Heart left ventricle (tissue), 16 donors: ENCODE data around the gene CDHR3. TPM values are rescaled to one million over a fixed set of nuclear protein-coding genes. Genes with fewer than 3 reads are reported as not detected.

Experiments used
- ATAC-seq, 4 donors: fragments of 200-7000 bp; cut with Tn5 transposase; one replicate each; pipeline ENCODE4 v1.9.1; 2020 to 2022; ENCODE audit warnings: moderate library complexity in 4 of 4, mild to moderate bottlenecking in 3 of 4, moderate number of reproducible peaks in 1 of 4
- DNase-seq, 5 donors: peaks; one replicate each; pipeline ENCODE4 v3.0.0-alpha.2; 2020
- H3K27ac ChIP-seq, 12 donors: fragments of 200-600 bp; sonication (generic) in 4 of 12; one replicate each; pipeline versions ENCODE4 v1.5.0 to v1.8.0; 2016 to 2022; ENCODE audit warnings: mild to moderate bottlenecking in 2 of 12
- H3K27me3 ChIP-seq, 9 donors: fragments of 200-600 bp; sonication (generic) in 2 of 9; one replicate each; pipeline versions ENCODE4 v1.5.1 to v1.8.0; 2016 to 2022; ENCODE audit warnings: mild to moderate bottlenecking in 3 of 9
- H3K36me3 ChIP-seq, 9 donors: fragments of 200-600 bp; sonication (generic) in 2 of 9; one replicate each; pipeline versions ENCODE4 v1.5.0 to v1.8.0; 2018 to 2022; ENCODE audit warnings: mild to moderate bottlenecking in 2 of 9
- H3K4me1 ChIP-seq, 12 donors: fragments of 200-600 bp; sonication (generic) in 4 of 12; one replicate each; pipeline versions ENCODE4 v1.5.0 to v1.8.0; 2016 to 2022; ENCODE audit warnings: mild to moderate bottlenecking in 3 of 12
- H3K4me3 ChIP-seq, 12 donors: fragments of 200-600 bp; sonication (generic) in 4 of 12; one replicate each; pipeline versions ENCODE4 v1.5.0 to v1.8.0; 2017 to 2022; ENCODE audit warnings: mild to moderate bottlenecking in 9 of 12, moderate library complexity in 4 of 12
- H3K9me3 ChIP-seq, 12 donors: fragments of 200-600 bp; sonication (generic) in 4 of 12; one replicate each; pipeline versions ENCODE4 v1.5.0 to v1.8.0; 2016 to 2022; ENCODE audit warnings: mild to moderate bottlenecking in 1 of 12
- CTCF ChIP-seq, 12 donors: fragments of 200-600 bp; sonication (generic) in 4 of 12; IDR thresholded peaks; one replicate each; pipeline versions ENCODE4 v1.5.0 to v1.8.0; 2018 to 2022; ENCODE audit warnings: antibody characterized with exemption in 12 of 12, mild to moderate bottlenecking in 5 of 12
- POLR2A ChIP-seq, 2 donors: fragments of 450-650 bp; IDR thresholded peaks; one replicate each; pipeline ENCODE4 v1.6.1; 2017; ENCODE audit warnings: antibody characterized with exemption in 2 of 2, mild to moderate bottlenecking in 2 of 2, moderate library complexity in 2 of 2
- WGBS, 4 donors: extraction: QIAGEN DNeasy Blood & Tissue Kit in 2 of 4; methylation state at CpG; one replicate each; pipeline versions ENCODE4 v1.1.5 to v1.1.7; 2013 to 2018; 5-methylcytosine and 5-hydroxymethylcytosine counted together
- intact Hi-C, 10 donors: fragments of 100-400 bp; cut with DNase I; formaldehyde crosslinking; loops; one replicate each; pipeline versions ENCODE4 v1.11.1 to v1.14.2; 2022
- polyA plus RNA-seq, 2 donors: library from polyadenylated mRNA; stranded (reverse); fragments of 200-250 nt; gene quantifications; one replicate each; pipeline ENCODE4 v1.2.3, GENCODE V29; 2013
- total RNA-seq, 9 donors: library from RNA; depleted of rRNA in 2 of 9; stranded (reverse); fragments of >200 nt in 2 of 9; fragmentation: NEBNext Ultra II Directional in 3 of 9; extraction: Animal tissue kit (Norgen Biotek cat#: 25700) in 3 of 9; gene quantifications; one replicate each; pipeline versions ENCODE4 v1.1.0 to v1.2.4, GENCODE V29; 2016 to 2023
- donor health status: ischemic (EF 13 %, LVEDD 7.1; RV severe dilation, severe dysfunction).
- donor health status: healthy with polysubstance abuse.
- donor health status: DM: no; HTN: yes; CAD: no.
- donor health status: DM: no; HTN: no; CAD: no.
- donor health status: ischemic (EF 25% LVEDD 6.9; RV normal size, moderate dysfunction).
- donor health status: ischemic (EF 25% LVEDD 5.7; RV mildly dilated, moderate dysfunction).
- donor health status: healthy.
- donor health status: DM: yes; HTN: yes; CAD: no.
- donor health status: ischemic (EF 35%, LVEDD 5.7; RV mildly dilated, moderate dysfunction).
- donor health status: nonischemic (EF 11% LVEDD 7.7; RV severe dilation, severe dysfunction).
- donor health status: DM: yes; HTN: yes; CAD: no.
- donor health status: PGD.
- donor health status: ischemic (EF 29% LVEDD 5.4; RV normal size, mild dysfunction).
- donor health status: nonischemic (EF 23%, LVEDD 6.1; RV moderate dilation, normal function).

The CDHR3 gene
- total and polyA plus RNA-seq, 11 donors = 0.60 to 6.1 (median 1.4) TPM

- H3K9me3 ChIP-seq = no peaks in the 10 kb centered on the region
- no peak overlapping the region for H3K27ac ChIP-seq
- H3K36me3 ChIP-seq = no peaks in the 10 kb centered on the region
- 87 to 92% (median 90%) methylated on average over 4 of the region's 4 CpGs for WGBS, 4 donors
- peaks cover 0 to 14% (median 4%) of the 10 kb centered on the region in 12 donors for H3K4me1 ChIP-seq
- peaks cover 0 to 3% (median 0%) of the 10 kb centered on the region in 9 donors for H3K27me3 ChIP-seq
- TF ChIP-seq CTCF (IDR thresholded peaks at IDR 0.05) (no peak), POLR2A (IDR thresholded peaks at IDR 0.05) (no peak)
- peak in 1 of 4 donors; percentile 7 for ATAC-seq
- intact Hi-C loops = loop anchor here (1.0 to 10.0 kb wide), 13 partner anchors 105 to 390 kb away; partner anchors contain the start of gene ATXN7L1 (in 1 of the 10)
- no peak overlapping the region for H3K4me3 ChIP-seq
- DNase-seq = no peak
Measured at GRCh38 chr7:106042196-106042611, 79.1 kb downstream of the CDHR3 start.

GRCh38 chr7:106045139-106045538 lies 82.1 kb downstream of the CDHR3 start:
- H3K27me3 ChIP-seq = peaks cover 0 to 3% (median 0%) of the 10 kb centered on the region in 9 donors
- H3K9me3 ChIP-seq = no peaks in the 10 kb centered on the region
- H3K4me1 ChIP-seq = peaks cover 0 to 16% (median 5%) of the 10 kb centered on the region in 12 donors
- no peak for TF ChIP-seq CTCF (IDR thresholded peaks at IDR 0.05)
- no peak for TF ChIP-seq POLR2A (IDR thresholded peaks at IDR 0.05)
- intact Hi-C loops = loop anchor here in 1 of 10 donors (2.0 to 10.0 kb wide), 2 partner anchors 110 to 392 kb away; no protein-coding TSS in a partner anchor
- no peaks in the 10 kb centered on the region for H3K36me3 ChIP-seq
- ATAC-seq = no peak
- no peak for DNase-seq
- H3K27ac ChIP-seq = no peak overlapping the region
- 60 to 72% (median 68%) methylated on average over 2 of the region's 2 CpGs for WGBS, 4 donors
- H3K4me3 ChIP-seq = no peak overlapping the region

- 59 to 89% (median 75%) methylated on average over 1 of the region's 1 CpG for WGBS, 4 donors
- DNase-seq (no peak), ATAC-seq (no peak)
- Histone ChIP-seq H3K27me3 (peaks cover 0 to 3% (median 0%) of the 10 kb centered on the region in 9 donors), H3K36me3 (no peaks in the 10 kb centered on the region), H3K9me3 (no peaks in the 10 kb centered on the region), H3K4me1 (peaks cover 0 to 20% (median 8%) of the 10 kb centered on the region in 12 donors), H3K27ac (no peak overlapping the region), H3K4me3 (no peak overlapping the region)
- no peak for TF ChIP-seq CTCF (IDR thresholded peaks at IDR 0.05)
- TF ChIP-seq POLR2A (IDR thresholded peaks at IDR 0.05) = no peak
- intact Hi-C loops = loop anchor here in 1 of 10 donors (2.0 to 10.0 kb wide), 2 partner anchors 111 to 393 kb away; no protein-coding TSS in a partner anchor
Measured at GRCh38 chr7:106045586-106045985, 82.5 kb downstream of the CDHR3 start.

GRCh38 chr7:106047184-106047583 lies 84.1 kb downstream of the CDHR3 start:
- intact Hi-C loops = loop anchor here in 1 of 10 donors (10.0 kb wide), 1 partner anchor 112 kb away; no protein-coding TSS in a partner anchor
- DNase-seq (no peak), ATAC-seq (no peak)
- no peak for TF ChIP-seq CTCF (IDR thresholded peaks at IDR 0.05)
- no peak for TF ChIP-seq POLR2A (IDR thresholded peaks at IDR 0.05)
- Histone ChIP-seq H3K27me3 (peaks cover 0 to 3% (median 0%) of the 10 kb centered on the region in 9 donors), H3K4me3 (no peak overlapping the region), H3K4me1 (peaks cover 0 to 20% (median 12%) of the 10 kb centered on the region in 12 donors), H3K9me3 (no peaks in the 10 kb centered on the region), H3K27ac (no peak overlapping the region), H3K36me3 (no peaks in the 10 kb centered on the region)
- 83 to 94% (median 86%) methylated on average over 5 of the region's 5 CpGs for WGBS, 4 donors
